HG03097 (cell line): ENCODE data around the gene GASK1A.
A peak's percentile ranks its signal among the peaks of the same experiment; 100 is the strongest.

Experiments
- ATAC-seq: cut with Tn5 transposase; IDR thresholded peaks from one replicate; pipeline ENCODE4 v1.9.1; 2021; ENCODE audit not compliant: unreplicated experiment, low FRiP score

Gene GASK1A

GRCh38 chr3:43105596-43106292 is 126.6 kb downstream of the GASK1A start, which contains the start of gene POMGNT2:
POMGNT2 (minus strand) TSS chr3:43106079; CDS start chr3:43081431, 24,648 bp downstream.
- peak; percentile 87 for ATAC-seq

- no peak for ATAC-seq
Measured at GRCh38 chr3:43106293-43106628, 127.2 kb downstream of the GASK1A start.
